CD4-positive, alpha-beta T cell treated with Interferon alpha-2 for 1 hour (primary cell): ENCODE measurements around the gene NKX2-3.

ENCODE experiments used
- DNase-seq, 2 donors: peaks; one replicate each; pipeline ENCODE4 v3.0.0-alpha.2; 2020 to 2022

NKX2-3 gene

GRCh38 chr10:99583687-99584086 lies 50.9 kb downstream of the NKX2-3 start:
- no peak for DNase-seq
